IMR-90 (cell line): Measurements from ENCODE around the gene SOS1. TPM values are rescaled to one million over a fixed set of nuclear protein-coding genes. Genes with fewer than 3 reads are reported as not detected.

Experiments used
- ATAC-seq: fragments of 200-7000 bp; cut with Tn5 transposase; 2 replicates; pipeline ENCODE4 v1.9.1; 2020; ENCODE audit warnings: low read depth, mild to moderate bottlenecking, moderate library complexity
- BruUV-seq: library from RNA; stranded (reverse); fragments of 400-500 nt; replicated peaks from 2 replicates; lab custom pipeline; 2021; lab: Mats Ljungman, UMichigan
- CTCF ChIA-PET: fragments of 300-600 bp; formaldehyde crosslinking; extraction: SDS; loops from one replicate; lab custom pipeline; 2021; ENCODE audit warnings: antibody characterized with exemption; lab: Yijun Ruan, JAX
- POLR2A ChIA-PET: fragments of 300-600 bp; sonication (Branson Sonifier 250); formaldehyde crosslinking; loops from one replicate; lab custom pipeline; 2022; ENCODE audit warnings: antibody characterized with exemption; ENCODE audit not compliant: unreplicated experiment; lab: Charles Lee
- DNase-seq: peaks from one replicate; pipeline ENCODE4 v3.0.0; 2013
- H2AFZ ChIP-seq: replicated peaks from 2 replicates; pipeline ENCODE3; 2013; ENCODE audit warnings: low read length, mild to moderate bottlenecking; ENCODE audit not compliant: poor library complexity
- H2AK5ac ChIP-seq: 2 replicates; pipeline ENCODE4 v1.6.1; 2013; ENCODE audit warnings: low read depth, low read length, inconsistent platforms
- H2AK9ac ChIP-seq: replicated peaks from 2 replicates; pipeline ENCODE3; 2013; ENCODE audit warnings: mild to moderate bottlenecking, low read depth, low read length, moderate library complexity; ENCODE audit not compliant: poor library complexity
- H2BK120ac ChIP-seq: 2 replicates; pipeline ENCODE4 v1.6.1; 2013; ENCODE audit warnings: low read depth, low read length, inconsistent platforms
- H2BK15ac ChIP-seq: 3 replicates; pipeline ENCODE4 v1.6.1; 2013; ENCODE audit warnings: low read depth, low read length, inconsistent platforms
- H2BK20ac ChIP-seq: 2 replicates; pipeline ENCODE4 v1.6.1; 2013; ENCODE audit warnings: low read depth, mild to moderate bottlenecking, inconsistent platforms, low read length, moderate library complexity
- H2BK5ac ChIP-seq: 2 replicates; pipeline ENCODE4 v1.6.1; 2013; ENCODE audit warnings: mild to moderate bottlenecking, low read depth, low read length, inconsistent platforms; ENCODE audit not compliant: poor library complexity, severe bottlenecking
- H3K14ac ChIP-seq: replicated peaks from 2 replicates; pipeline ENCODE4 v1.6.1; 2013; ENCODE audit warnings: low read depth, low read length, inconsistent platforms
- H3K18ac ChIP-seq: 2 replicates; pipeline ENCODE4 v1.6.1; 2013; ENCODE audit warnings: low read depth, low read length, control low read depth
- H3K23ac ChIP-seq: 2 replicates; pipeline ENCODE4 v1.6.1; 2013; ENCODE audit warnings: low read depth, low read length, inconsistent platforms
- H3K27ac ChIP-seq: 2 replicates; pipeline ENCODE4 v1.5.1; 2013; ENCODE audit warnings: mild to moderate bottlenecking, control low read depth, low read length; ENCODE audit not compliant: insufficient read depth
- H3K27me3 ChIP-seq: 2 replicates; pipeline ENCODE4 v1.6.1; 2013; ENCODE audit warnings: low read length; ENCODE audit not compliant: control insufficient read depth, insufficient read depth
- H3K36me3 ChIP-seq: 2 replicates; pipeline ENCODE4 v1.6.1; 2013; ENCODE audit warnings: low read length, mixed read lengths; ENCODE audit not compliant: control insufficient read depth, insufficient read depth
- H3K4ac ChIP-seq: 2 replicates; pipeline ENCODE4 v1.6.1; 2013; ENCODE audit warnings: low read depth, low read length, inconsistent platforms
- H3K4me1 ChIP-seq: 2 replicates; pipeline ENCODE4 v1.6.1; 2013; ENCODE audit warnings: low read length, mixed read lengths; ENCODE audit not compliant: control insufficient read depth, insufficient read depth
- H3K4me2 ChIP-seq: 2 replicates; pipeline ENCODE4 v1.6.1; 2013; ENCODE audit warnings: low read depth, mild to moderate bottlenecking, control low read depth, low read length, moderate library complexity
- H3K4me3 ChIP-seq: 2 replicates; pipeline ENCODE4 v1.5.1; 2013; ENCODE audit warnings: low read depth, mild to moderate bottlenecking, control low read depth, low read length, moderate library complexity; ENCODE audit not compliant: insufficient read depth
- H3K56ac ChIP-seq: 2 replicates; pipeline ENCODE4 v1.6.1; 2013; ENCODE audit warnings: low read length, inconsistent platforms; ENCODE audit not compliant: insufficient read depth; ENCODE audit errors: extremely low read depth
- H3K79me1 ChIP-seq, 2 experiments: 2 replicates each; pipeline ENCODE4 v1.6.1; 2013; ENCODE audit warnings: low read length in 2 of 2, inconsistent platforms in 1 of 2, low read depth in 1 of 2
- H3K9ac ChIP-seq: 2 replicates; pipeline ENCODE4 v1.6.1; 2013; ENCODE audit warnings: low read depth, low read length, control low read depth
- H3K9me1 ChIP-seq: 2 replicates; pipeline ENCODE4 v1.6.1; 2013; ENCODE audit warnings: low read length, inconsistent platforms; ENCODE audit not compliant: insufficient read depth
- H3K9me3 ChIP-seq: 2 replicates; pipeline ENCODE4 v1.6.1; 2013; ENCODE audit warnings: low read length; ENCODE audit not compliant: control insufficient read depth, insufficient read depth
- H4K20me1 ChIP-seq: 2 replicates; pipeline ENCODE4 v1.6.1; 2013; ENCODE audit warnings: low read length, inconsistent platforms; ENCODE audit not compliant: insufficient read depth
- H4K5ac ChIP-seq: 2 replicates; pipeline ENCODE4 v1.6.1; 2013; ENCODE audit warnings: mild to moderate bottlenecking, low read depth, low read length, control low read depth
- H4K8ac ChIP-seq, 2 experiments: 2 replicates each; pipeline ENCODE4 v1.6.1; 2013; ENCODE audit warnings: low read depth in 2 of 2, low read length in 2 of 2, control low read depth in 1 of 2, inconsistent platforms in 1 of 2
- H4K91ac ChIP-seq: 2 replicates; pipeline ENCODE4 v1.6.1; 2013; ENCODE audit warnings: low read depth, low read length, inconsistent platforms; ENCODE audit not compliant: insufficient read depth
- BHLHE40 ChIP-seq: fragments of 150-350 bp; IDR thresholded peaks from 2 replicates; pipeline ENCODE4 v1.6.1; 2016; ENCODE audit warnings: mild to moderate bottlenecking, low read depth, low read length
- CEBPB ChIP-seq: IDR thresholded peaks from 2 replicates; pipeline ENCODE4 v1.6.1; 2012; ENCODE audit warnings: low read depth, low read length, improper control_type of control experiment
- CHD1 ChIP-seq: IDR thresholded peaks from 2 replicates; pipeline ENCODE4 v1.6.1; 2012; ENCODE audit warnings: low read depth, low read length, improper control_type of control experiment
- CTCF ChIP-seq: conservative IDR thresholded peaks from 2 replicates; pipeline ENCODE4 v1.5.1; 2012; ENCODE audit warnings: mild to moderate bottlenecking, low read depth, low read length, improper control_type of control experiment
- ELK1 ChIP-seq: fragments of 150-350 bp; IDR thresholded peaks from 2 replicates; pipeline ENCODE4 v1.6.1; 2016; ENCODE audit warnings: low read depth, mild to moderate bottlenecking, low read length, moderate library complexity, borderline replicate concordance
- FOS ChIP-seq: fragments of 150-350 bp; IDR thresholded peaks from 2 replicates; pipeline ENCODE4 v1.6.1; 2016; ENCODE audit warnings: low read depth, low read length
- MAFK ChIP-seq: IDR thresholded peaks from 2 replicates; pipeline ENCODE4 v1.6.1; 2012; ENCODE audit warnings: low read depth, low read length, improper control_type of control experiment
- MAZ ChIP-seq: IDR thresholded peaks from 2 replicates; pipeline ENCODE4 v1.6.1; 2012; ENCODE audit warnings: low read depth, mild to moderate bottlenecking, low read length, improper control_type of control experiment, moderate library complexity, borderline replicate concordance
- MXI1 ChIP-seq: IDR thresholded peaks from 2 replicates; pipeline ENCODE4 v1.6.1; 2012; ENCODE audit warnings: low read depth, mild to moderate bottlenecking, low read length, moderate library complexity, borderline replicate concordance
- NFE2L2 ChIP-seq: fragments of 150-350 bp; IDR thresholded peaks from 2 replicates; pipeline ENCODE4 v1.6.1; 2016; ENCODE audit warnings: low read depth, mild to moderate bottlenecking, low read length
- RAD21 ChIP-seq: IDR thresholded peaks from 2 replicates; pipeline ENCODE4 v1.6.1; 2012; ENCODE audit warnings: low read length, improper control_type of control experiment
- RCOR1 ChIP-seq: IDR thresholded peaks from 2 replicates; pipeline ENCODE4 v1.6.1; 2012; ENCODE audit warnings: mild to moderate bottlenecking, low read length, improper control_type of control experiment; ENCODE audit not compliant: insufficient replicate concordance
- RFX5 ChIP-seq: IDR thresholded peaks from 2 replicates; pipeline ENCODE4 v1.8.0; 2012; ENCODE audit warnings: low read depth, mild to moderate bottlenecking, low read length, moderate library complexity
- SMC3 ChIP-seq: fragments of 150-350 bp; IDR thresholded peaks from 2 replicates; pipeline ENCODE4 v1.6.1; 2016; ENCODE audit warnings: low read depth, mild to moderate bottlenecking, antibody characterized with exemption, low read length, moderate library complexity
- USF2 ChIP-seq: fragments of 150-350 bp; IDR thresholded peaks from 2 replicates; pipeline ENCODE4 v1.6.1; 2017; ENCODE audit warnings: mild to moderate bottlenecking, antibody characterized with exemption, low read length, low read depth
- dilution Hi-C: fragments of 300-500 bp; cut with HindIII; formaldehyde crosslinking; loops from one replicate; pipeline ENCODE4 v1.14.3; 2018; ENCODE audit warnings: low sequenced_read_pairs; ENCODE audit not compliant: unreplicated experiment
- in situ Hi-C: fragments of 300-500 bp; cut with MboI; formaldehyde crosslinking; loops from 3 replicates; pipeline ENCODE4 v1.14.3; 2019; ENCODE audit warnings: low sequenced_read_pairs, inconsistent platforms, mixed read lengths
- intact Hi-C: fragments of 100-400 bp; cut with micrococcal nuclease; formaldehyde crosslinking; loops from 2 replicates; pipeline ENCODE4 v1.10.0; 2022
- polyA plus RNA-seq, 3 experiments: library from polyadenylated mRNA; depleted of rRNA; stranded (reverse); fragments of >200 nt; gene quantifications; 2 replicates each; pipeline ENCODE4 v1.2.3, GENCODE V29; 2012; ENCODE audit warnings: low replicate concordance in 1 of 3
- total RNA-seq: library from RNA; depleted of rRNA; stranded (reverse); fragments of >200 nt; gene quantifications from 2 replicates; pipeline ENCODE4 v1.2.3, GENCODE V29; 2012

The SOS1 gene
- total and polyA plus RNA-seq, 2 of the 4 experiments (the other 2 are of a cell fraction) = 8.2 to 11.2 TPM

GRCh38 chr2:38951766-38952165 lies 169.1 kb downstream of the SOS1 start:
- no peaks in the 10 kb centered on the region for H3K9me3 ChIP-seq
- no peak overlapping the region for H3K23ac ChIP-seq
- no peak overlapping the region for H4K91ac ChIP-seq
- H2AFZ ChIP-seq = no peak overlapping the region
- no peaks in the 10 kb centered on the region for H3K79me1 ChIP-seq
- dilution Hi-C loops (no loop called here), in situ Hi-C loops (no loop called here), intact Hi-C loops (no loop called here)
- H2BK5ac ChIP-seq = no peak overlapping the region
- H3K9ac ChIP-seq = no peak overlapping the region
- ATAC-seq = no peak
- H3K27me3 ChIP-seq = peaks cover 6% of the 10 kb centered on the region
- no peaks in the 10 kb centered on the region for H3K9me1 ChIP-seq
- no peak overlapping the region for H2AK5ac ChIP-seq
- no peak overlapping the region for H3K56ac ChIP-seq
- BruUV-seq = no TSS peak
- H3K4me3 ChIP-seq = no peak overlapping the region
- no peak for DNase-seq
- no peak overlapping the region for H4K5ac ChIP-seq
- no peak for TF ChIP-seq MAZ
- no peak for TF ChIP-seq RFX5
- no peak for TF ChIP-seq RAD21
- no peak for TF ChIP-seq MAFK
- no peak for TF ChIP-seq USF2
- no peak for TF ChIP-seq BHLHE40
- TF ChIP-seq SMC3 = no peak
- TF ChIP-seq RCOR1 = no peak
- no peak for TF ChIP-seq ELK1
- TF ChIP-seq NFE2L2 = no peak
- TF ChIP-seq MXI1 = no peak
- no peak for TF ChIP-seq FOS
- no peak for TF ChIP-seq CEBPB
- TF ChIP-seq CHD1 = no peak
- no peak for TF ChIP-seq CTCF
- H3K14ac ChIP-seq = no peak overlapping the region
- H2BK15ac ChIP-seq = no peak overlapping the region
- no peak overlapping the region for H2BK20ac ChIP-seq
- ChIA-PET CTCF (interaction anchor here (1.0 kb wide), 1 partner anchor 126 kb away, joined by 6 read pairs; no protein-coding TSS in a partner anchor), POLR2A (no interaction called here)
- no peaks in the 10 kb centered on the region for H3K36me3 ChIP-seq
- H3K4me1 ChIP-seq = 0 out of 2 replicates have a peak, but pooled peaks cover 2% of the 10 kb centered on the region
- H3K4ac ChIP-seq = no peak overlapping the region
- no peak overlapping the region for H3K27ac ChIP-seq
- no peak overlapping the region for H2BK120ac ChIP-seq
- 0 out of 2 replicates have a peak, but pooled peaks cover 4% of the 10 kb centered on the region for H4K20me1 ChIP-seq
- no peak overlapping the region for H4K8ac ChIP-seq
- no peak overlapping the region for H3K18ac ChIP-seq
- H3K4me2 ChIP-seq = no peak overlapping the region
- H2AK9ac ChIP-seq = no peak overlapping the region
